ENCODE results near the gene ZNF157.

The ZNF157 gene

DNA sequence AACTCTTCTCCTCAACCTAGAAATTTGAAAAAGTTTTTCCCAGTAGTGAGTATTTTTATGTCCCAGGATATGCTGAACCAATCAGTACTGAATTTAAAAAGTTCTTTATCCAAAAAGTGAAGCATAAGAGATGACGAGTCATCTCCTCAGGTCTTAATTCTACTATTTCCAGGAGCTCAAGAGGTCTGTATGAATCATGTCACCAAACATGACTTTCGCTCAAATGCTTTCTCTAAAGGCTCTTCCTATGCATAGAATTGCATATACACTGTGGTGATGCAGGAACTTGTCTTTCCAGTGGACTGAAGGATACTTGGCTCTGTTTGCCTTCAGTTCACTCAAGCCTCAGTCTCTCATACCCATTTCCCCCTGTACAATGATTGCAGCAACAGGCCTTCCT, 76.6 kb downstream of the ZNF157 start:
- DNase-seq (ENCODE audit: low spot score), result no peak

DNA sequence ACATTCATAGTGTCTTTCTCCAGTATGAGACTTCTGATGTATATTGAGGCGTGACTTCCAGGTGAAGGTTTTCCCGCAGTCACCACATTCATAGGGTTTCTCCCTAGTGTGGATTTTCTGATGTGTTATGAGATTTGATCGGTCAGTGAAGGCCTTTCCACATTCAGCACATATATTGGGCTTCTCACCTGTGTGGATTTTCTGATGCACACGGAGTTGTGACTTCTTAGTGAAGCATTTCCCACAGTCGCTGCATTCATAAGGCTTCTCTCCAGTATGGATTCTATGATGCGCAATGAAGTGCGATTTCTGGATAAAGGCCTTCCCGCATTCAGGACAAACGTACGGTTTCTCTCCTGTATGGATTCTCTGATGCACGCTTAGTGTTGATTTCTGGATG, 77.2 kb downstream of the ZNF157 start:
- no peak for DNase-seq (ENCODE audit: low spot score)

DNA sequence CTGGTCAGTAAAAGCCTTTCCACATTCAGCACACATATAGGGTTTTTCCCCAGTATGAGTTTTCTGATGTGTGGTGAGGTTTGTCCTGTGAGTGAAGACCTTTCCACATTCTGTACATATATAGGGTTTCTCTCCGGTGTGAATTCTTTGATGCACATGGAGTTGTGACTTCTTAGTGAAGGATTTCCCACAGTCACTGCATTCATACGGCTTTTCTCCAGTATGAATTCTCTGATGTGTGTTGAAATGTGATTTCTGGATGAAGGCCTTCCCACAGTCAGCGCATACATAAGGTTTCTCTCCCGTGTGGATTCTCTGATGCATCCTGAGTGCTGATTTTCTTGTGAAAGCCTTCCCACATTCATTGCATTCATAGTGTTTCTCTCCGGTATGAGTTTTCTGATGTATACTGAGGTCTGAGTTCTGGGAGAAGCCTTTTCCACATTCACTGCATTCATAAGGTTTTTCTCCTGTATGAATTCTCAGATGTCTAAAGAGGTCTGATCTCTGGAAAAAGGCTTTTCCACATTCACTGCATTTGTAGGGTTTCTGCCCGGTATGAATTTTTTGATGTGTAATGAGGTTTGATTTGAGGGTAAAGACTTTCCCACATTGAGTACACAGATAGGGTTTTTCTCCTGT, 77.9 kb downstream of the ZNF157 start:
- no peak for DNase-seq (ENCODE audit: low spot score)

- no peak for DNase-seq (ENCODE audit: low spot score)
These were observed 81.7 kb downstream of the ZNF157 start for GRCh38 chrX:47452112-47452511.

- no peak for DNase-seq (ENCODE audit: low spot score)
These were observed 85.7 kb downstream of the ZNF157 start for GRCh38 chrX:47456080-47456479.

DNA sequence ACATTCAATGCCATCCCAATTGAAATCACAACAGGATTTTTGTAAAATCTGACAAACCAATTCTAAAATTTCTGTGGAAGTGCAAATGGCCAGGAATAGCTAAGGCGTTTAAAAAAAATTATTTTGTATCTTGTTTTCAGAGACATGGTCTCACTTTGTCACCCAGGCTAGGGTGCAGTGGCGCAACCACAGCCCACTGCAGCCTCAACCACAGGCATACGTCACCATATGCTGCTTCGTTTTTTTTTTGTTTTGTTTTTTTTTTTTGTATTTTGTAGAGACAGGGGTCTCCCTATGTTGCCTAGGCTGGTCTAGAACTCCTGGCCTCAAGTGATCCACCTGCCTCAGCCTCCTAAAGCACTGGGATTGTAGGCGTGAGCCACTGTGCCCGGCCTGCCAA, 88.2 kb downstream of the ZNF157 start:
- no peak for DNase-seq (ENCODE audit: low spot score)

DNA sequence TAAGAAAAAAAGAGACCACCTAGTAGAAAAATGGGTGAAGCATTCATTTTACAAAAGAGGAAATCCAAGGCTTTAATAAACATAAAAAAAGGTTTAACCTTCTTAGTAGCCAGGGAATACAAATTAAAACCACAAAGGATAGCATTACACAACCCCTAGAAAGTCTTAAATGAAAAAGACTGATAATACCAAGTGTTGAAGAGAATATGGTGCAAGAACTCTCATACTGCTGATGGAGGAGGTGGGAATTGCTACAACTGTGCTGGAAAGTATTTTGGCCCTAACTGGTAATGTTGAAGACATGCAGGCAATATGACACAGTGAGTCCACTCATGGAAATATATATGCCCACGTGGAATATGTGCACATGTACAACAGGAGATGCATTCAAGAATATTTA, 90.2 kb downstream of the ZNF157 start:
- DNase-seq (ENCODE audit: low spot score), result no peak
